Naive B cell (primary cell): ENCODE data around the gene KRTAP26-1. TPM values are rescaled to one million over a fixed set of nuclear protein-coding genes. Genes with fewer than 3 reads are reported as not detected.

Source experiments
- polyA plus RNA-seq, 6 donors: library from polyadenylated mRNA; unstranded; fragments of 300-500 nt; fragmentation: Illumina TruSeq; gene quantifications; one replicate each; pipeline ENCODE4 v1.2.3, GENCODE V29; 2021; ENCODE audit warnings: low read depth in 6 of 6

Gene KRTAP26-1
- polyA plus RNA-seq, 6 donors from 2014 or later, result not detected

Other genes with a start within 250 kb of the KRTAP26-1 start
- gene CLDN17, start 153.5 kb downstream of the KRTAP26-1 start, polyA plus RNA-seq, result not detected
- not detected for gene CLDN8, start 104.2 kb downstream of the KRTAP26-1 start, polyA plus RNA-seq
- gene KRTAP24-1, start 37.4 kb downstream of the KRTAP26-1 start, polyA plus RNA-seq, result not detected
- gene KRTAP25-1, start 30.8 kb downstream of the KRTAP26-1 start, polyA plus RNA-seq, result not detected
- gene KRTAP27-1, start 17.4 kb upstream of the KRTAP26-1 start, polyA plus RNA-seq, result not detected
- not detected for gene KRTAP23-1, start 28.3 kb upstream of the KRTAP26-1 start, polyA plus RNA-seq
- gene KRTAP13-2, start 52.0 kb upstream of the KRTAP26-1 start, polyA plus RNA-seq, result not detected
- not detected for gene KRTAP13-1, start 75.7 kb upstream of the KRTAP26-1 start, polyA plus RNA-seq
- gene KRTAP13-3, start 105.6 kb upstream of the KRTAP26-1 start, polyA plus RNA-seq, result not detected
- gene KRTAP13-4, start 109.9 kb upstream of the KRTAP26-1 start, polyA plus RNA-seq, result not detected
- gene KRTAP15-1, start 120.0 kb upstream of the KRTAP26-1 start, polyA plus RNA-seq, result not detected
- gene KRTAP19-1, start 160.1 kb upstream of the KRTAP26-1 start, polyA plus RNA-seq, result not detected
- not detected for gene KRTAP19-2, start 167.1 kb upstream of the KRTAP26-1 start, polyA plus RNA-seq
- gene KRTAP19-3, start 171.7 kb upstream of the KRTAP26-1 start, polyA plus RNA-seq, result not detected
- not detected for gene KRTAP19-4, start 176.8 kb upstream of the KRTAP26-1 start, polyA plus RNA-seq
- not detected for gene KRTAP19-5, start 181.8 kb upstream of the KRTAP26-1 start, polyA plus RNA-seq
- gene KRTAP19-6, start 221.5 kb upstream of the KRTAP26-1 start, polyA plus RNA-seq, result not detected
- not detected for gene KRTAP19-7, start 241.0 kb upstream of the KRTAP26-1 start, polyA plus RNA-seq